Activated B cell treated with CpG ODN at 0.5 μM for 24 hours (primary cell): Measurements from ENCODE around the gene METAP2. TPM values are rescaled to one million over a fixed set of nuclear protein-coding genes. Genes with fewer than 3 reads are reported as not detected.
A peak's percentile ranks its signal among the peaks of the same experiment; 100 is the strongest.
"Not testable (repeated sequence)": the region's sequence is repeated elsewhere in the genome, so short reads cannot be mapped to it uniquely, and the experiment has no call there.

Experiments used
- ATAC-seq: fragments of 200-7000 bp; cut with Tn5 transposase; one replicate; pipeline ENCODE4 v1.10.0; 2021; ENCODE audit warnings: low read depth, mild to moderate bottlenecking, moderate library complexity
- CTCF ChIA-PET: fragments of 350-600 bp; sonication (Branson Sonifier 250); formaldehyde crosslinking; loops from one replicate; lab custom pipeline; 2021; ENCODE audit warnings: antibody characterized with exemption; lab: Charles Lee
- POLR2A ChIA-PET: fragments of 350-600 bp; sonication (Branson Sonifier 250); formaldehyde crosslinking; loops from one replicate; lab custom pipeline; 2021; ENCODE audit warnings: antibody characterized with exemption; lab: Charles Lee
- DNase-seq: peaks from one replicate; pipeline ENCODE4 v3.0.0; 2022
- H3K27ac Mint-ChIP-seq: one replicate; pipeline ENCODE4 v1.8.0; 2020; ENCODE audit warnings: mixed read lengths
- H3K27me3 Mint-ChIP-seq: one replicate; pipeline ENCODE4 v1.8.0; 2021; ENCODE audit warnings: mixed read lengths
- H3K36me3 Mint-ChIP-seq: one replicate; pipeline ENCODE4 v1.8.0; 2021; ENCODE audit warnings: low read depth, mixed read lengths
- H3K4me1 Mint-ChIP-seq: one replicate; pipeline ENCODE4 v1.8.0; 2021; ENCODE audit warnings: mixed read lengths
- H3K4me3 Mint-ChIP-seq: one replicate; pipeline ENCODE4 v1.8.0; 2020; ENCODE audit warnings: mild to moderate bottlenecking, mixed read lengths
- H3K9me3 Mint-ChIP-seq: one replicate; pipeline ENCODE4 v1.8.0; 2020; ENCODE audit warnings: mixed read lengths
- CTCF ChIP-seq: fragments of 200-600 bp; IDR thresholded peaks from one replicate; pipeline ENCODE4 v1.8.0; 2022; ENCODE audit warnings: antibody characterized with exemption, mild to moderate bottlenecking
- intact Hi-C: fragments of 100-400 bp; cut with micrococcal nuclease; formaldehyde crosslinking; loops from one replicate; pipeline ENCODE4 v1.15.1; 2024
- total RNA-seq: library from RNA; stranded (reverse); gene quantifications from 2 replicates; pipeline ENCODE4 v1.2.3, GENCODE V29; 2022

METAP2 gene
- total RNA-seq, 1 donor from 2014 or later = 63.0 TPM

GRCh38 chr12:95445884-95446505, 28.0 kb upstream of the METAP2 start:
- ATAC-seq (no peak), DNase-seq (no peak)
- ChIA-PET CTCF (no interaction called here), POLR2A (no interaction called here)
- H3K4me1 Mint-ChIP-seq = peaks cover 5% of the 10 kb centered on the region
- intact Hi-C loops = no loop called here
- H3K27ac Mint-ChIP-seq = no peak overlapping the region
- H3K4me3 Mint-ChIP-seq = no peak overlapping the region
- no peaks in the 10 kb centered on the region for H3K36me3 Mint-ChIP-seq
- no peaks in the 10 kb centered on the region for H3K9me3 Mint-ChIP-seq
- no peak for TF ChIP-seq CTCF
- peaks cover 34% of the 10 kb centered on the region for H3K27me3 Mint-ChIP-seq

- Mint-ChIP-seq H3K4me3 (peak overlapping the region; percentile 45), H3K4me1 (peaks cover 5% of the 10 kb centered on the region), H3K36me3 (no peaks in the 10 kb centered on the region), H3K9me3 (no peaks in the 10 kb centered on the region), H3K27ac (no peak overlapping the region), H3K27me3 (peaks cover 34% of the 10 kb centered on the region)
- ChIA-PET CTCF (no interaction called here), POLR2A (interaction anchor here (1.0 kb wide), 1 partner anchor 27 kb away, joined by 5 read pairs; the partner anchor contains the start of gene METAP2)
- no peak for TF ChIP-seq CTCF
- DNase-seq (no peak), ATAC-seq (no peak)
- intact Hi-C loops = no loop called here
Observed at GRCh38 chr12:95446506-95446900, 27.4 kb upstream of the METAP2 start.

- H3K9me3 Mint-ChIP-seq, DNase-seq, POLR2A ChIA-PET, H3K4me1 Mint-ChIP-seq, intact Hi-C loops, H3K27ac Mint-ChIP-seq, H3K36me3 Mint-ChIP-seq, CTCF ChIA-PET, ATAC-seq, H3K4me3 Mint-ChIP-seq: not testable (repeated sequence)
- peaks cover 29% of the 10 kb centered on the region for H3K27me3 Mint-ChIP-seq
Observed at GRCh38 chr12:95449656-95450055, 24.3 kb upstream of the METAP2 start.

GRCh38 chr12:95452501-95452900, 21.5 kb upstream of the METAP2 start:
- CTCF ChIA-PET, POLR2A ChIA-PET, H3K4me1 Mint-ChIP-seq, H3K36me3 Mint-ChIP-seq, intact Hi-C loops, H3K27ac Mint-ChIP-seq, H3K4me3 Mint-ChIP-seq, ATAC-seq, H3K9me3 Mint-ChIP-seq, DNase-seq: not testable (repeated sequence)
- H3K27me3 Mint-ChIP-seq = peaks cover 12% of the 10 kb centered on the region

GRCh38 chr12:95453881-95454280, 20.1 kb upstream of the METAP2 start:
- intact Hi-C loops, ATAC-seq, H3K36me3 Mint-ChIP-seq, H3K4me3 Mint-ChIP-seq, H3K27ac Mint-ChIP-seq, H3K4me1 Mint-ChIP-seq, DNase-seq, CTCF ChIA-PET, POLR2A ChIA-PET, H3K27me3 Mint-ChIP-seq: not testable (repeated sequence)
- H3K9me3 Mint-ChIP-seq = peaks cover 13% of the 10 kb centered on the region

GRCh38 chr12:95454780-95455215, 19.2 kb upstream of the METAP2 start:
- H3K4me1 Mint-ChIP-seq, DNase-seq, H3K27me3 Mint-ChIP-seq, intact Hi-C loops, ATAC-seq, H3K27ac Mint-ChIP-seq, CTCF ChIA-PET, H3K4me3 Mint-ChIP-seq, H3K36me3 Mint-ChIP-seq: not testable (repeated sequence)
- peaks cover 15% of the 10 kb centered on the region for H3K9me3 Mint-ChIP-seq
- POLR2A ChIA-PET = interaction anchor here (1.6 kb wide), 1 partner anchor 19 kb away, joined by 5 read pairs; the partner anchor contains the start of gene METAP2

- intact Hi-C loops, CTCF ChIA-PET, H3K4me3 Mint-ChIP-seq, DNase-seq, ATAC-seq, H3K36me3 Mint-ChIP-seq, H3K27ac Mint-ChIP-seq, POLR2A ChIA-PET, H3K27me3 Mint-ChIP-seq, H3K4me1 Mint-ChIP-seq: not testable (repeated sequence)
- peaks cover 15% of the 10 kb centered on the region for H3K9me3 Mint-ChIP-seq
Observed at GRCh38 chr12:95457605-95458004, 16.3 kb upstream of the METAP2 start.
